GM19324 (cell line): ENCODE measurements around the gene KLHL40.
A peak's percentile ranks its signal among the peaks of the same experiment; 100 is the strongest.

Experiments used
- ATAC-seq: cut with Tn5 transposase; IDR thresholded peaks from one replicate; pipeline ENCODE4 v1.9.1; 2021; ENCODE audit warnings: mild to moderate bottlenecking, moderate library complexity; ENCODE audit not compliant: unreplicated experiment, low FRiP score

Gene KLHL40, protein sequence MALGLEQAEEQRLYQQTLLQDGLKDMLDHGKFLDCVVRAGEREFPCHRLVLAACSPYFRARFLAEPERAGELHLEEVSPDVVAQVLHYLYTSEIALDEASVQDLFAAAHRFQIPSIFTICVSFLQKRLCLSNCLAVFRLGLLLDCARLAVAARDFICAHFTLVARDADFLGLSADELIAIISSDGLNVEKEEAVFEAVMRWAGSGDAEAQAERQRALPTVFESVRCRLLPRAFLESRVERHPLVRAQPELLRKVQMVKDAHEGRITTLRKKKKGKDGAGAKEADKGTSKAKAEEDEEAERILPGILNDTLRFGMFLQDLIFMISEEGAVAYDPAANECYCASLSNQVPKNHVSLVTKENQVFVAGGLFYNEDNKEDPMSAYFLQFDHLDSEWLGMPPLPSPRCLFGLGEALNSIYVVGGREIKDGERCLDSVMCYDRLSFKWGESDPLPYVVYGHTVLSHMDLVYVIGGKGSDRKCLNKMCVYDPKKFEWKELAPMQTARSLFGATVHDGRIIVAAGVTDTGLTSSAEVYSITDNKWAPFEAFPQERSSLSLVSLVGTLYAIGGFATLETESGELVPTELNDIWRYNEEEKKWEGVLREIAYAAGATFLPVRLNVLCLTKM

GRCh38 chr3:42685363-42685881, at the start of gene KLHL40:
Gene KLHL40 (plus strand): TSS chr3:42685537. CDS start chr3:42685619, 82 bp downstream.
- ATAC-seq, result no peak

DNA sequence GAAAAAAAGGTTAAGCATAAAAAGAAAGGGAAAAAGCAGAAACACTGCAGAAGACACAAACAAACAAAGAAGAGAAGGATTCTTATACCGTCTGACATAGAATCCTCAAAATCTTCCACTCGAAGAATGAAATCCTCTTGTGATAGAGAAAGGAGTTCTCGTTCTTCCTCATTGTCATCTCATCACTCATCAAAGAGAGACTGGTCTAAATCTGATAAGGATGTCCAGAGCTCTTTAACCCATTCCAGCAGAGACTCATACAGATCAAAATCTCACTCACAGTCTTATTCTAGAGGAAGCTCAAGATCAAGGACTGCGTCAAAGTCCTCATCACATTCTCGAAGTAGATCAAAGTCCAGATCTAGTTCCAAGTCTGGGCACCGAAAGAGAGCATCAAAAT, 48.3 kb upstream of the KLHL40 start:
- ATAC-seq, result no peak

GRCh38 chr3:42638339-42638842, 46.9 kb upstream of the KLHL40 start:
- peak; percentile 44 for ATAC-seq

GRCh38 chr3:42639192-42639591, 46.1 kb upstream of the KLHL40 start:
- no peak for ATAC-seq

GRCh38 chr3:42640129-42640528, 45.2 kb upstream of the KLHL40 start:
- ATAC-seq, result no peak

DNA sequence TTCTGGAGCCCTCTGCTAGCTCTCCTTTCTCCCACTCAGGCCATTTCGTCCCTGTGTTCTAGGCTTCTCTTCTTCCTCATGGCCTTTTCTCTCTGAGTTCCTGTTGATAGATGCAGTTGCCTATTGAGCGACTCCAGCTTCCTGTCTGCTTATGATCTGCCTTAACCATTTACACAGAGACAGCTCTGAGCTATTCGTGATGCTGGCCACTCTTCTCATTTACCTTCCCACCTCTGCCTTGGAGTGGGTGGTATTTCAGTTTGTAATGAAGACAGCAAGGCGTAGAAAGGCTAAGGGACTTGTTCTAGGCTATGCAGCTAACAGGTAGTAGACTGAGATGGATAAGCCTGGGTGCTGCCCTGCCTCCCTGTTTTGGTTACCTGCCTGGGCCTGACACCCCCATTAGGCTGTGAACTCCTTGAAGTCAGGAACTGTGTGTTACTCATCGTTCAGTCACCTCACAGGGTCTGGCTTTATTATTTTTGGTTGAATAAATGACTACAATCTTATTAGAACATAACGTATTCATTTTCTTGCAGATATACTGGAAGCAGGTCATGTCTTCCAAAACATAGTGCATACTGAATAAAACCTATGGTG, 44.5 kb upstream of the KLHL40 start:
- ATAC-seq, result no peak

DNA sequence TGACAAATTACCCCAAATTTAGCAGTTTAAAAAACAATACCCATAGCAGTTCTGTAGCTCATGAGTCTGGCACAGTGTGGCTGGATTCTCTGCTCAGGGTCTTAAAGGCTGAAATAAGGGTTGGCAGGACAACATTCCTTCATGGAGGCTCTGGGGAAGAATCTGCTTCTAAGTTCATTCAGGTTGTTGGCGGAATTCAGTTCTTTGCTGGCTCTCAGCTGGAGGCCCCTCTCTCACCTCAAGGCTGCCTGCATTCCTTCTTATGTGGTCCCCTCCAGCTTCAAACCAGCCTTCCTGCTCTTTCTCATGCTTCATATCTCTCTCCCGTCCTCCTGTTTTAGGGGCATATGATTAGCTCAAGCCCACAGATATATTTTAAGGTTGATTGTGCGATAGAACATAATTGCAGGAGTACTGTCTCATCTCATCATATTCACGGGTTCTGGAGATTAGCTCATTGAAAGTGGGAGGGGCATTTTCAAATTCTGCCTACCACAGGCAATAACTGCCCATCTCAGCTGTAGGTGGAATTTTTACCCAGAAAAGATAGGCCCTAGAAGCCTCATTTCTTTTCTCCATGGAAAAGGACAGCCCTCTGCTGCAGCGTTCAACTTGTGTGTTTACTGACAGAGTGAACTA, 37.4 kb upstream of the KLHL40 start:
- no peak for ATAC-seq

- ATAC-seq, result no peak
Observed at GRCh38 chr3:42649006-42649405, 36.3 kb upstream of the KLHL40 start.

- ATAC-seq, result no peak
Observed at GRCh38 chr3:42649783-42650182, 35.6 kb upstream of the KLHL40 start.

DNA sequence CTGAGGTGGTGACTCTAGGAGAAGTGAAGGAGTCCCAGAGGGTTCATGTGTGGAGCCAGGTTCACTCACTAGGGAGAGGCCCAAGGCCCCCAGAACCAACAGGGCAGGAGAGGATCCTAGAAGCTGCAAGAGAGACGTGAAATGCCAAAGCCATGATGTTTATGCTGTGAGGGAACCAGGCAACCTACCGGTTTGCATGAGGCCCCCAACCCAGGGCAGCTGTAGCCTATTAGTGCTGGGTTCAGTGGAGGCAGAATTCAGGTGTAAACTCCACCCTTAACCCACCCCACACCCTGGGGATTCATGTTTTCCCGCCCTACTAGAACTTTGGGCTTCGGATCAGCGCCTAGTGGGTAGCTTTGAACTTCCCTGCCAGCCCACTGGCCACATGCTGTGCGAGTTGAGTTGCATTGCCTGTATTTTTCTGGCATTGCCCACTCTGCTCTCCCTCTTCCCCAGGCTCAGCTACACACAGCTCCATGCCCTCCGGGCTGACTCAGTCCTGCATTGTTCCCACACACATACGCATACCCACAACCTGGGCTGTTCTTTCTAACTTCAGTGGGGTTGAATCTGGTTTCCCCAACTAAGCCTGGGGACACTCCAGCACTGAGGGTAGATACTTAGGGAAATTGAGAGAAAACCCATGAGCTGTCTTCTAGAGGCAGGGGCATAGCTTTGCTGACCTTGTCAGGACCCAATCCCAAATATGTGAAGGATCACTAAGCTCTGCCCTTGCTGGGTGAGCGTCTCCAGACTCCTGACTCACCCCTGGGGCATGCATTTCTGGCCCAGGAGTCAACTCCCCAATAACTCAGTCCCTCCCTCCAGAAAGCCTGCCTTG, 33.9 kb upstream of the KLHL40 start:
- ATAC-seq, result no peak

GRCh38 chr3:42652251-42652610, 33.1 kb upstream of the KLHL40 start:
- no peak for ATAC-seq

GRCh38 chr3:42652611-42653302, 32.6 kb upstream of the KLHL40 start:
- no peak for ATAC-seq

GRCh38 chr3:42653303-42653559, 32.1 kb upstream of the KLHL40 start:
- no peak for ATAC-seq

DNA sequence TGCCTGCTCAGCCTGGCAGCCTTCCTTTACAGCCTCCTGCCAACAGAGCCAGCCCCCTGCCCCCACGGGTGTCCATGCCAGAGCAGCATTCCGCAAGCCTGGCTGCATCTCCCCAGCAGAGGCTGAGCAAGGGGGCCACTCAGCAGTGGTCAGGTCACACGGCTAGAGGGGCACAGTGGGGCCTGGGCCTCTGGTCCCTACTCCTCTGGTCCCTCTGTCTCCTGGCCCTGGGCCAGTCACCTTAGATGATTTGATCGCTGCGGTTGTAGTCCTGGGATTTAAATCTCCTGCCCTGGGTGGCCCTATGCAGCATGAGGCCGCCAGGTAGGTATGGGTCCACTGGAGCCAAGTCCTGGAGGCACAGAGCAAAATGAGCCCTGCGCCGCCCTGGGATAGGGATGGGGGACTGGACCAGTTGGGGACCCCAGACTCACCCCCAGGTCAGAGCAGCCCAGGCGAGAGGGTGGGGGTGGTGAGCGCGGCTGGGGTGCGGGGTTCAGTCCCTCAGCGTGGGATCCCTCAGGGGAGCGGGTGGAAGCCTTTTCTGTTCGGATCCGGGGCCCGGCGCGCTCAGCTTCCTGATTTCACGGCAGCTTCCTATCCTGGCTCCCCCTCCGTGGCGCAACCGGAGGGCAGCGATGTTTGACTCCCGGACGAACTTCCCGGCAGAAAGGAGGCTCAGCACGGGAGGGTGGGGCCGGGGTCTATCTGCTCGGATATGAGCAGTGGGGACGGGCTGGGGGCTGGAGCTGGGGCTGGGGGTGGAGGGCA, 31.6 kb upstream of the KLHL40 start, which contains the start of gene ZBTB47:
ZBTB47 (plus strand) TSS at position 138 of the 771 bp plus-strand sequence. CDS start 4,659 bp downstream, outside the sequence.
- ATAC-seq, result no peak

DNA sequence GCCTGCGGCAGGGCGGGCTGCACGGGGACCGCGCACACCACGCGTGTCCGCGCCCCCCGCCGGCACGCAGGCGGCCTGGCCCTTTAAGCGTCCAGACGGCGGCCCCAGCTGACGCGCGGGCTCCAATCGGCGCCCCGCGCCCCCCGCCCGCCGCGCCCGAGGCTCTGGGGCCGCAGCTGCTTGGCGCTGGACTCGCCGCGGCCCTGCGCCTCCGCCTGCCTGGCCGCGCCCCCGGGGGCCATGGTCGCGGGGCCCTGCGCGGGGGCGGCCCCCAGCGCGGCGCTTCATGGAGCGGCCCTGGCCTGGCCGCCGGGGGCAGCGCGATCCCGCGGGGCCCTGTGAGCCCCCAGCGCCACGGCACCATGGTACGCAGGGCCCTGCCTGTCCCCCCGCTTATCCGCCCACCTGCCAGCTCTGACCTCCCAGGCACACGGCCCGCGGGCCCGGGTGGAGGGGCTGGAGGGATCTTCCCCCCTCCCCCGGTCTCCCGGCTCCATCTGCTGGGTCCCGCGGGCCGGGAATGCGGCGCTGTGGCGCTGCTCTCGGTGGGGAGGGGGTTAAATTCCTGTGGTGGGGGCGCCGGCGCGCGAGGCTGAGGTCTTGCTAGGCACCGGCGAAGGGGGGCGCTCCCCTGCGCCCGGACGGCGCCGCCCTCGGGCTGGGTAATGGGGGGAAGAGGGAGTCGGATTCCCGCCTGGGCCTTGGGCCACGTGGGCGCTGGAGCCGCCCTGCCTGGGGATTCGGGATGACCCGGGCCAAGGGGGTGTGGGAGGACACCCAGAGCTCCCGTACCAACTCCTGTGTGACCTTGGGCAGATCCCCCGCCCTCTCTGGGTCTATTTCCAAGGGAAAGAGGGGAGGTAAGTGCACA, 30.8 kb upstream of the KLHL40 start:
- no peak for ATAC-seq

DNA sequence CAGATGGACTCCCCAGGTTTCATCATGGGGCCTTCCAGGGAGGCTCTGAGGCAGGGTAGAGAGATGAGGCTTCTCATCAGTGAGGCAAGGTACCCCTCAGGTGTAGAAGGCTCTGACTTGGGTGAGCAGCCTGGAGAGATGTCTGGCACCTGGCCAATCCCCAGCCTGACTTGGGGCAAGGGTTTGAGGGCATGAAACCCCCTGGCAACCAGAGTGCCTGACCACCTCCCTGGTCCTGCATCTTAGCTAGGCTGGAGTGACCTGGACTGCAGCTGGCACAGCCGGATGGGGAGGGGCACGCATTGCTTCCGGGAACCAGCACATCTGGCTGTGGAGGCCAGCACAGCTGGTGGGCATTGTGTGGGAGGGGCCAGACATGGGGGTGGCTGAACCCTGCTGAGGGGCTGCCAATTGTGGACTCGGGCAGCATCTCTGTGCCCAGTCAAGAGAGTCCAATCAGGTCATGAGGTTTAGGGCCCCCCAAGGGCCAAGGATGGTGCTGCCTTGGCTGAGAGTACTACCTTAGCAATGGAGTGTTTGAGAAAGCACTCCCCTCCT, 29.9 kb upstream of the KLHL40 start:
- no peak for ATAC-seq

- no peak for ATAC-seq
Observed at GRCh38 chr3:42655980-42656679, 29.2 kb upstream of the KLHL40 start.
